ENCODE measurements around the gene PID1.

PID1 gene

DNA sequence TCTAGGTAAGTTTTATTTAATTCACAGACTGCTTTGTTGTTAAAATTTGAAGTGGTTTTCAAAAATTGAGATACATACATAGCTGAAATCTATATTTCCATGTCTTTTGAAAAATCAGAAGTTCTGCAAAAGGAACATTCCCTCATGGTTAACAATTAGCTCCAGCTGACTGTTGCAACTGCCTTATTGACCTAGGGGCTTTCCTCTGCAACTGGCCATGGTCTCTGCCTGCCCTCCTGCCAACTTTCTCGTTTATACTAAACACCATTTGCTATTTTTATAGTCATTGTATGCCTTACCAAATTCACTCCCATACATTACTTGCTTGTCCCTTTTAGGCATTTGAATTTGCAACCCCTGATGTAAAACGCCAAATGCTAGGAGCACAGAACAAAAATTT is 107.2 kb downstream of the PID1 start:
- DNase-seq: no peak

DNA sequence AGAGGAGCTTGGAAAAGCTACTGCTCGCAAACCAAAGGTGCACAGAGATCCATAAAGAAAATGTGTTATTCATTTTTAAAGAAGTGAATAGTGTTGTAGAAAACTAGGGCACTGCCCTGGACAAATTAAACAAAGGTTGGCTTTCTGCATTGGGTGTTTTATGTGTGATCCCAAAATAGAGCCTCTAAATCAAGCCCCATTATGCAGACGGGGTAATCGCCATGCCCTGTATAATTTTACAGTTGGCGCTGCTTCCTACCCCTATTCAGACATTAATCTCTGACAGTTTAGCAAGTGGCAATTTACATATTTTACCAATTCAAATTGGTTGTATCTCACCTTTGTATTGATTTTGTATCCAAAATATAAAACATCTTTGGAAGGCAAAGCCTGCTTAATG is 109.1 kb downstream of the PID1 start:
- no peak for DNase-seq

DNA sequence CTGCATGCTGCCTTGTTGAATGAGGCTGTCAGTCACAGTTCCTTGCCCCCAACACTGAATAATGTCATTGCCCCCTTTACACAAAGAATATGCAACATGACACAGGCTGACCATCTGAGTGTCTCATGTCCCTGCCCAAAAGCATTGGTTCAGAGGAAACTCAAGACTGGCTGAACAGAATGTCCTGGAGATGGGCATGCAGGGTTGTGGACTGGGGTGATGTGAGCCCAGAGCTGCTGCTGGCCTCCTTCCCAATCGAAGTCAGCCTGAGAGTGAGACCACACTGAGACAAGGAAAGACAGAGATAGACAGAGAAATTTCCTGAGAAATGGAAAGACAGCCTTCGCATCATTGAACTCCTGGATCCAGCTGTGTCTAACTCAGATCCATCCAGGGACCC is 110.1 kb downstream of the PID1 start:
- DNase-seq: no peak

DNA sequence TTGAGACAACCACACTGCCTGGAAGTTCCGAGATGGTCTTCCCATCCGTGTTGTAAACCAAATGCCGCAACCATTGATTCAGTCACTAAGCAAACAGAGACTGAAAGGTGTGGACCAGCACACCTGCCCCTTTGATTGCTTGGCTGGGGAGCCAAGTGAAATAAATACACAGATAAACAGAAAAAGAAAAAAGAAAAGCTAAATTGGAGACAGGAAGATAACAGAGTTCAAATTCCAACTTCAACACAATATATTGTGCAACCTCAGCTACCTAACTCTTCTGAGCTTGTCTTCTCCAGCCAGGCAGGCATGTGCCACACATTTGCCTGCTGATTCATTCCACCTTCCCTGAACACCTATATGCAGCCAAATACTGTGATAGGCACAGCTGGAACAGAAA is 110.9 kb downstream of the PID1 start:
- DNase-seq: no peak

DNA sequence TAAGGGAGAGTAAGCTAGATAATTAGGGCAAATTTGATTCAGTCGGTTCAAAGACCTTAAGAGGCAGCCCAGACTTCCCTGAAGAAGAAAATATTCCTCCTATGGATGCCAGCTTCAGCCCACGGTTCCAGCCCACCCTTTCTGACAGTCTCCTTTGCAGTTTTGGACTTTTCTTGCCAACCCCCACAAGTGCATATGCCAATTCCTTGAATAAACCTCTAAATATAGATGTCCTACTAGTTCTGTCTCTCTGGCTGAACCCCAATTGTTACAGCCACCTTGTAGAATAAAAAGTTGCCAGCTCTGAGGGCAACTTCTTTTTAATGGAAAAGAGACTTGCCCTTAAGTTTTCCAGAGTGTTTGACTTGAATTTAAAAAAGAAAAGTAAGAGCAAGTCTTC is 111.7 kb downstream of the PID1 start:
- DNase-seq: no peak

DNA sequence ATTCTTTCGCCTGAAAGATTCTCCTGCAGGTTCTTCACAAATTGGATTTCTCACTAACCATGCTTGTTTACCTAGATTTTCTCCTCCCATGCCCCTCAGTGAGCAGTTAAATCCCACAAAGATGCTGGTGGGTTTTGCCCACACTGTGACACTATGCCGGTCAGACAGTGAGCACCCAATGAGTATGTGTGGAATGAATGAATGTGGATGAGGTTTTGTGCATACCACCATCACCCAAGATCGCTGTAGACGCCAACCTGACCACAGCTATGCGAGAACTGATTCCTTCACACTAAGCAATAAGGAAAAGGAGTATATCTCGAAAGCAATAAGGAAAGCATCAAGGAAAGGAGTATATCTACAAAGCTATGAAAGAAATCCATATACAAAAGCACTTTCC is 116.7 kb downstream of the PID1 start:
- no peak for DNase-seq

DNA sequence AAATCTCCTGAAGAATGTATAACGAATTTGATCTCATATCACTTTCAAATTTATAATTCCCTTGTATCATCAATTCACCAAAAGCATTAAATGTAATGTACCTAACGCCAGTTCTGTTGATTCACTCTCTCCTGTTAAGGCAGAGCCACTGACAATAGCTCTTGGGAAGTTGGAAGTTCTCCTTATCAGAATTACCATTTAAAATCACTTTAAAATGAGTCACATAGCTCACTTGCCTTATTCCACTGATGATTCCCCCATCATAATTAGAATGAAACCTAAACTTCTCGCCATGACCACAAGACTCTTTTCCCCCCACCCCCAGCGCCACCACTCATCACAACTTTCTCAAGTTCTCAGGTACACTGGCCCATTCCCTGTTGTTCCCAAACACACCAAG is 117.1 kb downstream of the PID1 start:
- no peak for DNase-seq

DNA sequence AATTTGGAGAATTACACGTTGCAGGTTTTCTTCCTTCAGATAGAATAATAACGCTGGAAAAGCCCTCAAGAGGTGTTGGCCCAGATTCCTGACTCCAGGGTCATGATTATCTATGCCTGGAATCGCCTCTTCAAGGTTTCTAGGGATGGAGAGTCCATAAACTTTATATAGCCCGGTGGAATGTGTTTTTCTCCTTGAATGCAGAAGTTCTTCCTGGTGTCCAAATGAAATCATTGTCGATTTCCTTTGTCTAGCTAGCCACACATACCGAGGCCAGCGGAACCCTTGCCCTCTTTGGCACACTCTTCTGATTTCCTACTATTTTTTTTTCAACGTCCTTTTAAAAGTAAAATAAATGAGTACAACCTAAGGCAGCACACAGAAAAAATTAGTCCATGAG is 117.8 kb downstream of the PID1 start:
- DNase-seq: no peak

DNA sequence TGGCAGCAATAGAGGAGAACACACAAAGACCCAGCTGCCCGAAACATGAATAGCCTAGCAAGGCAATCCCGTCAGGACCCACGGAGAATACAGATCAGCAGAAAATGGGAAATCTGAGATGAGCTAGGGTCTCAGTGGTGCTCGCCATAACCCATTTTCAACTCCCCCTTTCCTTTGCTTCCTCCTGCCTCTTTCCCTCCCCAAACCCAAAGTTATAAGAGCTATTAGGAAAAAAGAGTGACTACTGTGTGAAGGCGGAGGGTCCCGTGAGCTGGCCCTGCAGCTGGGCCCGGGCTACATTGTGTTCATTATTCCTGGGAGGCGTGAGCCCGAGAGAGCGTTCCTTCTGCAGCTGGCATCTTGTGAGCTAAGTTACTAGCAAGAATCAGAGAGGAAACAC is 118.4 kb downstream of the PID1 start:
- no peak for DNase-seq

DNA sequence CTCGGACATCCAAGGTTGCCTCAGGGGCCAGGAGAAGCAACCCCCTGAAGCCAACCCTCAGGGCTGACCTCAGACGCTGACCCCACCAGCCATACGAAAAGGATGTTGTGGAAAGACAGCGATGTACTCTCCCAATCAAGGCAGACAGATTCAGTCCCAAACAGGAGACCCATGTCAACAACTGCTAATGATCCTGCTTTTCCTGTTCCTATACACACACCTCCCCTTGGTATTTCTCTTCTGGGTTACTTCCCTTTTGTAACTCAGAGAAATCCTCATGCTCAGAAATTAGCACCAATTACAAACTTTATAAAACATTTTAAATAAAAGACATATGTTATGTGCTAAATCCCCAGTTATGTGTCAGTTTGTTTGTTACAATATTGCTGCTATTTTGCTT is 120.8 kb downstream of the PID1 start:
- no peak for DNase-seq

DNA sequence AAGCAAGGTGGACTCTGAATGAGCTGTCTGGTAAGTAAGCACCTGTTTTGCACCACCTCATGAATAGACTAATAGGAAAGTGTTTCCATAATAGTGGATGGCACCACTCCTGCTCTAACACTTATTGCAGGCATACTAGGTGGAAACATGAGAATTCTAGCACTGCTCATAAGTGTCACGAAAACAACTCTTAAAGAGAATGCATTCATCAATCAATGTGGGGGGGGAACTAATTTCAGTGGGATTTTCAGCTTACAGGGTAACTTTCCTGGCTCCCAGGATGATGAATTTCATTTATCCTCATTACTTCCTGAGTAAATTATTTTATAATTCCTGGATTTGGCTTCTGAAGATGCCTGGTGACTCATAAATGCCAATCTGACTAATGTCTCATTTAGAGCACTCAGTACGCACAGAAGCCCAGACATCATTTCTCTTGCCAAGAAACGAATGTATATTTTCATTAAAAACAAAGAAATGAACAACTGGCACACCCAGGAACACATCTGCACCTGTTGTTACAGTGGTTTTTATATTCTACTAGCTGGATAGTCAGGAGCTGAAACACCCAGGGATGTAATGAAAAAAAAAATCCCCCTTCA is 129.6 kb downstream of the PID1 start:
- DNase-seq: no peak

DNA sequence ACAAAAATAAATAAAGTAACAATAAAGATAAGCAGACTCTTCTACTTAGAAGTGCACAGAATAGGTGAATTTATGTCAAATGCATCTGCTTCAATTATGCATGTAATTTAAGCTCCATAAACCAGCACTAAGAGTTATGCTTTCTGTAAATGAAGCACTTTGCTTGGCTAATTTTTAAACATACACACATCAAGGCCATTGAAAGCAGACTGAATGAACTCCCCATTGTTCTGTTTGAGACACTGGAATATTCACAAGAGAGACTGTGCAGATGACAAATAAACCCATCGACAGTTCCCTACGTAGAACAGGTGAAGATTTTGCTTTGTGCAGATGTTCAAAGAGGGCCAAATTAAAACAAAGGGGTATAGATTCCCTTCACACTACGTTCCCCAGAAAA is 133.4 kb downstream of the PID1 start:
- no peak for DNase-seq

DNA sequence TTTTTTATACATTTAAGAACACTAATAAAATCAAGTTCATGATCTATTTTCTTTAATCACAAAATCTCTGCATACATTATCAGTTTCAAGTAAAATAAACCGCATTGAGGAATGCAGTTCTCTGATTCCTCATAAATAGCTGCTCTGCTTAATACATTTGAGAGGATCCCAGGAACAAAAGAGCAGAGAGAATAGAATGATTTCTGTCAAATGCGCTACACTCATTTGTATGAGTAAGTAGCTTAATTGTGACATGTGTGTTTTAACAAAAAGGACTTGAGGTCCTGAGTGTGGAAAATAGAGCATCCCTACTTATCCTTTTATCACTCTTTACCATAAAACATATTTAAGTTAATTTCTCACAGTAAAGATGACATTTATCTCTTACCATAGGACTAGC is 134.0 kb downstream of the PID1 start:
- DNase-seq: no peak

DNA sequence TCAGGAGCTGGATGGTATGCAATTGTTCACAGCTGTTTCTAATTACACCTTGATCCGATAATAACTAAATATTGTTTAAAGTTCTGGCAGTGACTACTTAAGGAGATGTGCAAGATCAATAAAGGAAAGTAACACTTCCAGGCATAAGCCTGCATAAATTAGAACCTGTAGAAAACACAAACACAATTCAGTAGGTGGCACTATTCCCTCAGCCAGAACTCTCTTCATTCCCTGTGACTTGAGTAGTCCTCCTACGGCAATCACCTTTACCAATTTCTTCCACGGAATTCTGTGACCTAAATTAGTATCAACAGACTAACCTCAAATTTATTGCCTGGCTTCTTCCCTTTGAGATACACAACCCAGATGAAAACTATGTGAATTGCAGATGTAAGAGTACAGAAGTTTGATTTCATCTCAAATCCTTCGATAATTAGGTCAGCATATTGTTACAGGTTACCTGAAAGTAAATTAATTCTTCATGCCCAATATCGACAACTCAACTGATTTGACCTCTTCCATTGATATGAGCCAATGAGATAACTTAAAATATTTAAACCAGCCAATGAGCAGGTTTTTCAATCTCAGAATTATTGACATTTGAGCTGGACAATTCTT is 137.8 kb downstream of the PID1 start:
- peak; percentile 26 to 57 for DNase-seq

DNA sequence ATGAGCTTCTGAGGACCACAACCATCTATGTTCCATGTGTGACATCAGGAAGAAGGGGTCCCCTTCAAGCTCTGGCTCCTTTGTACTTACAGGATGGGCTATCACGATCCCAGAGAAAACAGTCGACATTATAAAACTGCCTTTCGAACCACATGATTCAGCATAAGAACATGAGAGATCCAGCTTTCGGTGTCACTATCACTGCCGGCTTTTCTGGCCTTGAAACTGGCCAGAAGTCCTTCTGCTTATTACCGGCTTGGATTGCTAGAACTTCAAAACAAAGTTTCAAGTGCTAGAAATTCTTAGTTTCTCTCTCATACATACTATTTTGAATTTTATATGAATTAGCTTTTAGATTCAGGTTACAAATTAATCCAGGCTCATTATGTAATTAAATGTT is 138.9 kb downstream of the PID1 start:
- DNase-seq: no peak

DNA sequence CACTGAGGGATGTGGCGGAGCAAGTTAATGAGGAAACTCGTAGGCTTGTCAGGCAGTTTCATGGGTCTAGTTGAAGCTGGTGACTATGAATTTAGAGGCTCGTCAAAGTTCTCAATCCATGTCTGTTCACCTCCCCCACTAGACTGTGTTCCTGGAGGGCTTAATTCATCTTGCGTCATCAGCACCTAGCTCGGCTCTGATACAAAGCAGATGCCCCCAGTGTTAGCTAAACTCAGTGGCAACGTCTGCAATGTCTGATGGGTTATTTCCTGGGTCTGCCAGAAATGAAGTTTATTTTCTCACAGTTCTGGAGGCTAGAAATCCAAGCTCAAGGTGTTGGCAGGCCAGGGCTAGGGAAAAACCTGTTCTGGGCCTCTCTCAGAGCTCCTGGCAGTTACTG is 140.6 kb downstream of the PID1 start:
- no peak for DNase-seq

DNA sequence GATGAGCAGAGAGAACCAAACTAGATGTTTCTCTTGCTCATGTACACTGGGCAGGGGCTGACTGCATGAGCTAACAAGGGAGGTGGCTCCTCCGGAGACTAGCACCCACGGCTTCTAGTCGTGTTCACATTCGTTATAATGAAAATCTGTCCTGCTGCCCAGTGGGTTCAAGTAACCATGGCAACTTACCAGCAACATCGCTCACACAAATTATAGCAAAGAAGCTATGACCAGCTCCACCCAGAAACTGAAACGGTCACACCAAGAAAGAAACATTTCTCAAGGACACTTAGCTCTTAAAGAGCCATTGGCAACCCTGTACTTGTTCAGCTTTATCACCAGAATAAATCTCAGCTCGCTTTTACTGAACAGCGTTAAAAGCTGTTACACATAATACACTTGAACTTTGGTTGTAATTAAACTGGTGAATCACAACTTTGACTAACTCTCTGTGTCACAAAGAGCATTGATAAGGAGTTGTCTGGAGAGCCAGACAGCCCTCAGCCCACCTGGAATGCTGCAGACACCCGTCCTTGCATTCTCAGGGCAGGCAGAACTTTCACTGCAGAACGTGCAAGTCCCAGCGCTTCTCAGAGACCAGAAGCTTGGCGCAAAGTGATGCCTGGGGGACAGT is 141.2 kb downstream of the PID1 start:
- DNase-seq: no peak

DNA sequence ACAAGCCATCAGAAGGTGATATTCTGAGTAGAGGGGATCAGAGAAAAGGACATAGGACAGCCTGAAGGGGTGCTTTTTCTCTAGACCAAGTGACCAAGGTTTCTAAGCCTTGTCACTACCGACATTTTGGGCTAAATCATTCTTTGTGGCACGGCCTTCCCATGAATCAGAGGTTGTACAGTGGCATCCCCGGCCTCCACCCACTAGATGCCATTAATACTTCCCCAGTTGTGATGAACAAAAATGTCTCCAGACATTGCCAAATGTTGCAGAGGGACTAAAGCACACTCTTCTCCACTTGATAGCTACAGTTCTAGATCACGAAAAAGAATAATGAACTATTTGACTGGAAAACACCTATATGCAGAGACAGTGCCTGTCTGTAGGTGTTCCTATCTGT is 143.6 kb downstream of the PID1 start:
- DNase-seq: no peak

DNA sequence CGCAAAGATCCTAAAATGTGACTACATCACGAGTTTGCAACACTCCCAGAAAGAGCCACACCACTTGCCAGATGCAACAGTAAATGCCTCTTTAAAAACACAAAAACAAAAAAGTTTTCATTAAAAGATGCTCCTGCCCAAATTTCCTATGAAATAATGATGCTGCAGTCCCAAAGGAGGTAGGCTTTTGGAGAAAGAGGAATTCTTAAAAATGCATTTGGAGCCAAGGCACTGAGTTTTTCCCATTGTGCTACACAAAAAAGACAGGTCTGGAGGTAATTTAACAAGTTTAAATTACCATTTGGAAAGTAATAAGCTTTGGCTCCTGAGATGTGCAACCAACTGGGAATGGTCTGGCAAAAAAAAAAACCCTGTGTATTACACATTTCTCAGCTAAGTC is 145.0 kb downstream of the PID1 start:
- no peak for DNase-seq

DNA sequence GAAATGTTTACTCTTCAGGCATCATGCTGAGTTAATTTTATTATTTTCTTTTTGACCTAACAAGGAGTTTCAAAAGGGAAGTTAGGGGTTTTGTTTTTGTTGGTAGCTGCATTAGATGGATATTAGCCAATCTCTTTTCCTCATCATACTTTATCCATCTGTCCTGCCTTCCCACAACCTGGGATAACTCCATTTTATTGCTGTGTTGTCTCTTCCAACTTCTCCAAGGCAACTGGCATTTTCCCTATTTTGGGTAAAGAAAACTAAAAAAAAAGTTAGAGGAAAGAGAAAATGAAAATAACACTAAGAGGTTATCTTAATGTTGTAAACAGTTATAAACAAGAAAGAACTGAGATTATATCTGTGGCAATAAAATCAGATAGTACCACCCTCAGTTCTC is 147.0 kb downstream of the PID1 start:
- no peak for DNase-seq

DNA sequence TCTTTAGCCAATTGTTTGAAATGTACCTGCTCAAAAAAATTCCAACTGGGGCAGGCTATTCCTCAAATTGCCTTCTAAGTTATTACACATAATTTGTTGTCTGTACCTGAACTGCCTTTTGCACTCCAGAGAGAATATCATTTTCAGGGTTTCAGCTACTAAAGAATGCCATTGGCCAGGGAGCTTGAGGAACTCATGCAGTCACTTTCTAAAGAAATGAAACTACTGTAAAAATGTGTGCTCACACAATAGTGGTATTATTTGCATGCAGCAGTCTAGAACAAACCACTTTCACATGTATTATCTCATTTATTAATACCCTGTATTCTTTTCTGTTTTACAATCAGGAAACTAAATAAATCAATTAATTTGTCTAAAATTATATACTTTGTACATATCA is 152.2 kb downstream of the PID1 start:
- DNase-seq: no peak

DNA sequence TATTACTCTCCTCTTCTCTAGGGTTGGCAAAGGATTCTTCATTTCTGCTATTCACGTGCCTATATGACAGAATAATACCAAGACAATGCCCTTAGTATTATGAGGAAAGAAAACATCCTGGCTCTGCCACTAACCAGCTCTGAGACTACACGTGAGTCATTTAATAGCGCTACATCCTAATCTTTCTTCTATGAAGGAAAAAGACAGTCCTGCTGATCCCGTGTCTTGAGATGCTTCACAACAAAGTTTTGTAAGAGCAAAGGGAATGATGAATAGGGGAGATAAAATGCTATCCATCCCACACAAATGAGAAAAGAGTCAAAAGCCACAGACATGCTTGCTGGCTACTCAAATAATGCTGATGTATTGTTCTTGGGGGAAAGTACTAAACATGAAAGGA is 152.8 kb downstream of the PID1 start:
- no peak for DNase-seq

DNA sequence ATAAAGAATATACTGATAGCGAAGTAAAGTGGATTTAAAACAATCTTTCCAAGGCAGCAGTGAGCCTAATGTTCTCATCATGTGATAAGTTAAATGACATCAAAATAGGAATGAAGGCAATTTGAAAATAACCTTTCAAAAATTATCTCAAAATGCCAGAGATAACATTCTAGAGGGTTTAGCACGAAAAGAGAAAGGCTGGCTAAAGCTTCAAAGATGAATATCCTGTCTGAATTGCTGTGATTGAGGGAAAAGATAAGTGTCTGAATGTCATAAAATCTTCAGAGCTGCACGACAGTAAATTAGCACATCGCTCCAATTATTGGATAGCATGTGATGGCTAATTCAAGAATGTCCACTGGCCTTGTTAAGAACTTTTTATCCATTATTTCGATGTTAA is 159.3 kb downstream of the PID1 start:
- no peak for DNase-seq

DNA sequence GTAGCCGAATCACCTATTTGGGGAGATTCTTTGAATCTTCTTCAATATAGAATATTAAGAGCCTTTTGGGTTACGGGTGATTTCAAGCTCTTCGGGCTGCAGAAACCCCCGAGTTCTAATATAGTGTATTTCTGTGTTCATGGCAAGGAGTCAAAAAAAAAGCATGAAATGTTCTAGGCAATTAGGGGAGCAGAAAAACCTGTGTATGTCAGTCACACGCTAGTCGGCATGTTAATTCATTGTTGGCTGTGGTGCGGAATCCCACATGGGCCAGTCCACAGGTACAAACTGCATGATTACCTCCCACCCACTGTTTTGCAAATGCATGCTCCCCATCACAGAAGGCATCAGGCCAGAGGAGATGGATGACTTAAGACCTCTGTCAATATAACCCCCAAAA is 161.9 kb downstream of the PID1 start:
- no peak for DNase-seq

DNA sequence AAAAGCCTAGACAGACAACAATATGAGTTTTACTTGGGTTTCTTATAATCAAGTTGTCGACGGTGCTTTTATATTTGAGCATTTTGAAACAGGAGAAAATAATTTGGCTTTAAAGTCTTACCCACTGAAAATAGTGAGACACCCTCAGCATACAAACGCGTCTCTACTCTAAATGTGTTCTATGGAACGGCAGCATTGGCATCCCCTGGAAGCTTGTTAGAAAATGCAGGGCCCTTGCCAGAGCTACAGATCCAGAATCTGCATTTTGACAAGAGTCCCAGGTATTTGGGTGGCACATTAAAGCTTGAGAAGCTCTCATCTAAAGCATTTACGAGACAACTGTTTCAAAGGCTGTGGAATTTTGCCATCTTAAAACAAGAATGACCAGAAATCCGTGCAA is 163.5 kb downstream of the PID1 start:
- DNase-seq: no peak

Measured in inflammatory macrophage treated with lipopolysaccharide for 1 hour (primary cell).